Neural cell (in vitro differentiated cells): Measurements from ENCODE around the gene INO80E. TPM values are rescaled to one million over a fixed set of nuclear protein-coding genes. Genes with fewer than 3 reads are reported as not detected.

Source experiments
- H2AFZ ChIP-seq: fragments of 200-600, 300-800 bp; sonication (generic), shearing (Covaris generic); 2 replicates; pipeline ENCODE4 v1.6.0; 2014; ENCODE audit warnings: low read depth, mild to moderate bottlenecking, antibody characterized with exemption, low read length, moderate library complexity
- H3F3A ChIP-seq: fragments of 200-600 bp; shearing (Covaris generic); 2 replicates; pipeline ENCODE4 v1.6.1; 2016; ENCODE audit warnings: mild to moderate bottlenecking, moderate library complexity, mixed read lengths, antibody characterized with exemption, low read length; ENCODE audit not compliant: insufficient read depth, poor library complexity, severe bottlenecking
- H3K27ac ChIP-seq: fragments of 200-600, 300-800 bp; sonication (generic), shearing (Covaris generic); 2 replicates; pipeline ENCODE4 v1.5.1; 2014; ENCODE audit warnings: mild to moderate bottlenecking, low read length, moderate library complexity
- H3K27me3 ChIP-seq: fragments of 300-800, 200-600 bp; sonication (generic), shearing (Covaris generic); 2 replicates; pipeline ENCODE4 v1.6.0; 2014; ENCODE audit warnings: mild to moderate bottlenecking, low read depth, low read length, moderate library complexity; ENCODE audit not compliant: insufficient read depth
- H3K36me3 ChIP-seq: fragments of 300-800, 200-600 bp; sonication (generic), shearing (Covaris generic); 2 replicates; pipeline ENCODE4 v1.5.1; 2014; ENCODE audit warnings: mild to moderate bottlenecking, antibody characterized with exemption, low read length, moderate library complexity; ENCODE audit not compliant: insufficient read depth
- H3K4me2 ChIP-seq: fragments of 300-800, 200-600 bp; sonication (generic), shearing (Covaris generic); 2 replicates; pipeline ENCODE4 v1.6.0; 2014; ENCODE audit warnings: mild to moderate bottlenecking, low read length
- H3K4me3 ChIP-seq: fragments of 300-800, 200-600 bp; sonication (generic), shearing (Covaris generic); 2 replicates; pipeline ENCODE4 v1.5.1; 2014; ENCODE audit warnings: mild to moderate bottlenecking, low read length, moderate library complexity
- H3K79me2 ChIP-seq: fragments of 200-600 bp; shearing (Covaris generic); replicated peaks from 2 replicates; pipeline ENCODE4 v1.6.0; 2014; ENCODE audit warnings: mild to moderate bottlenecking, low read length, moderate library complexity; ENCODE audit not compliant: insufficient read depth
- H3K9ac ChIP-seq: fragments of 300-800, 200-600 bp; sonication (generic), shearing (Covaris generic); 2 replicates; pipeline ENCODE4 v1.6.1; 2016; ENCODE audit warnings: mild to moderate bottlenecking, low read length, mixed read lengths
- H3K9me2 ChIP-seq: fragments of 200-600 bp; shearing (Covaris generic); 2 replicates; pipeline ENCODE4 v1.6.1; 2016; ENCODE audit warnings: mild to moderate bottlenecking, low read length, mixed read lengths; ENCODE audit not compliant: insufficient read depth
- H3K9me3 ChIP-seq: fragments of 200-600, 300-800 bp; sonication (generic), shearing (Covaris generic); 2 replicates; pipeline ENCODE4 v1.6.1; 2016; ENCODE audit warnings: mild to moderate bottlenecking, mixed run types, low read length, moderate library complexity, mixed read lengths
- H4K20me1 ChIP-seq: fragments of 200-600 bp; shearing (Covaris generic); 2 replicates; pipeline ENCODE4 v1.6.1; 2016; ENCODE audit warnings: mild to moderate bottlenecking, mixed run types; ENCODE audit not compliant: insufficient read depth
- CTCF ChIP-seq: fragments of 450-650 bp; IDR thresholded peaks from 2 replicates; pipeline ENCODE4 v1.5.1; 2014; ENCODE audit warnings: antibody characterized with exemption, mild to moderate bottlenecking, moderate library complexity; ENCODE audit not compliant: poor library complexity, severe bottlenecking
- EP300 ChIP-seq: fragments of 450-650 bp; conservative IDR thresholded peaks from 2 replicates; pipeline ENCODE4 v1.6.1; 2014; ENCODE audit warnings: antibody characterized with exemption, mild to moderate bottlenecking, moderate library complexity; ENCODE audit not compliant: poor library complexity, severe bottlenecking
- EZH2 ChIP-seq: fragments of 200-600, 300-800 bp; shearing (Covaris generic), sonication (generic); IDR thresholded peaks from 2 replicates; pipeline ENCODE4 v1.6.1; 2014; ENCODE audit warnings: antibody characterized with exemption, low read length, borderline replicate concordance, mild to moderate bottlenecking; ENCODE audit not compliant: insufficient read depth, poor library complexity, severe bottlenecking
- MXI1 ChIP-seq: fragments of 450-650 bp; conservative IDR thresholded peaks from 2 replicates; pipeline ENCODE4 v1.6.1; 2014; ENCODE audit warnings: antibody characterized with exemption, mild to moderate bottlenecking; ENCODE audit not compliant: poor library complexity, severe bottlenecking
- POLR2AphosphoS5 ChIP-seq: IDR thresholded peaks from 2 replicates; pipeline ENCODE4 v1.6.1; 2012
- RAD21 ChIP-seq: fragments of 450-650 bp; conservative IDR thresholded peaks from 2 replicates; pipeline ENCODE4 v1.6.1; 2014; ENCODE audit warnings: antibody characterized with exemption, mild to moderate bottlenecking, moderate library complexity
- REST ChIP-seq: IDR thresholded peaks from 2 replicates; pipeline ENCODE4 v1.6.1; 2012; ENCODE audit warnings: borderline replicate concordance
- SMC3 ChIP-seq: fragments of 450-650 bp; conservative IDR thresholded peaks from 2 replicates; pipeline ENCODE4 v1.6.1; 2014; ENCODE audit warnings: antibody characterized with exemption, mild to moderate bottlenecking, moderate library complexity; ENCODE audit not compliant: poor library complexity
- TAF1 ChIP-seq: IDR thresholded peaks from 2 replicates; pipeline ENCODE4 v1.6.1; 2012; ENCODE audit warnings: low read depth
- polyA plus RNA-seq: library from polyadenylated mRNA; depleted of rRNA; stranded (reverse); fragments of >200 nt; gene quantifications from 2 replicates; pipeline ENCODE4 v1.2.3, GENCODE V29; 2014

Gene INO80E
- polyA plus RNA-seq, 1 donor from 2014 or later = 130 TPM

GRCh38 chr16:30009990-30010843 lies 14.2 kb downstream of the INO80E start:
- H3K27ac ChIP-seq = no peak overlapping the region
- no peaks in the 10 kb centered on the region for H3F3A ChIP-seq
- H3K79me2 ChIP-seq = no peaks in the 10 kb centered on the region
- H3K4me2 ChIP-seq = peak overlapping the region; percentile 53
- H3K4me3 ChIP-seq = peak overlapping the region; percentile 82
- no peaks in the 10 kb centered on the region for H3K9me3 ChIP-seq
- H4K20me1 ChIP-seq = no peaks in the 10 kb centered on the region
- peak overlapping the region; percentile 62 for H3K9ac ChIP-seq
- no peaks in the 10 kb centered on the region for H3K27me3 ChIP-seq
- no peaks in the 10 kb centered on the region for H3K9me2 ChIP-seq
- H2AFZ ChIP-seq = peak overlapping the region; percentile 49
- H3K36me3 ChIP-seq = no peaks in the 10 kb centered on the region
- no peak for TF ChIP-seq CTCF
- TF ChIP-seq TAF1 = no peak
- no peak for TF ChIP-seq EZH2
- no peak for TF ChIP-seq RAD21
- TF ChIP-seq MXI1 = no peak
- TF ChIP-seq SMC3 = no peak
- no peak for TF ChIP-seq POLR2AphosphoS5

- TF ChIP-seq SMC3 (no peak), EZH2 (no peak), MXI1 (peak; percentile 86), EP300 (no peak), CTCF (no peak), REST (peak; percentile 62), TAF1 (peak; percentile 24), POLR2AphosphoS5 (peak; percentile 5), RAD21 (no peak)
- Histone ChIP-seq H3K79me2 (no peaks in the 10 kb centered on the region), H3K4me2 (peak within 1 kb of the TSS; percentile 53), H3K27me3 (no peaks in the 10 kb centered on the region), H3K9me2 (no peaks in the 10 kb centered on the region), H3K9me3 (no peaks in the 10 kb centered on the region), H2AFZ (peak within 1 kb of the TSS; percentile 49), H3K4me3 (peak within 1 kb of the TSS; percentile 82), H3F3A (no peaks in the 10 kb centered on the region), H3K36me3 (no peaks in the 10 kb centered on the region), H3K27ac (no peak within 1 kb of the TSS), H3K9ac (peak within 1 kb of the TSS; percentile 62), H4K20me1 (no peaks in the 10 kb centered on the region)
Observed at GRCh38 chr16:30010844-30011713, 15.0 kb downstream of the INO80E start, which contains the start of gene DOC2A. DOC2A (minus strand) TSS chr16:30011027; CDS start chr16:30010222, 805 bp downstream.
